SH-SY5Y (cell line): Measurements from ENCODE around the gene KHSRP.

Experiments
- GATA2 ChIP-seq: IDR thresholded peaks from 2 replicates; pipeline ENCODE4 v1.6.1; 2011; ENCODE audit warnings: mild to moderate bottlenecking, low read depth, low read length
- GATA3 ChIP-seq: IDR thresholded peaks from 2 replicates; pipeline ENCODE4 v1.6.1; 2011; ENCODE audit warnings: low read depth, mild to moderate bottlenecking, low read length, moderate library complexity

The KHSRP gene

GRCh38 chr19:6374711-6375410 is 49.8 kb downstream of the KHSRP start:
- no peak for TF ChIP-seq GATA2
- TF ChIP-seq GATA3 = no peak

- TF ChIP-seq GATA3 = no peak
- no peak for TF ChIP-seq GATA2
Observed at GRCh38 chr19:6374161-6374709, 50.4 kb downstream of the KHSRP start.

- no peak for TF ChIP-seq GATA2
- TF ChIP-seq GATA3 = no peak
Observed at GRCh38 chr19:6373813-6374108, 50.9 kb downstream of the KHSRP start.

- no peak for TF ChIP-seq GATA3
- TF ChIP-seq GATA2 = no peak
Observed at GRCh38 chr19:6373096-6373812, 51.4 kb downstream of the KHSRP start.

GRCh38 chr19:6372594-6373095 is 52.0 kb downstream of the KHSRP start, which contains the start of gene ALKBH7:
ALKBH7 (plus strand) TSS chr19:6372794; CDS start chr19:6372821, 27 bp downstream.
- TF ChIP-seq GATA3 (no peak), GATA2 (no peak)

GRCh38 chr19:6364353-6364752 is 60.3 kb downstream of the KHSRP start:
- TF ChIP-seq GATA3 (no peak), GATA2 (no peak)
